HG03354 (cell line): ENCODE measurements around the gene SF3A2.
A peak's percentile ranks its signal among the peaks of the same experiment; 100 is the strongest.

ENCODE experiments used
- ATAC-seq: cut with Tn5 transposase; IDR thresholded peaks from one replicate; pipeline ENCODE4 v1.9.1; 2021; ENCODE audit warnings: mild to moderate bottlenecking; ENCODE audit not compliant: unreplicated experiment, poor library complexity, severe bottlenecking

SF3A2 gene

GRCh38 chr19:2250766-2251105 is 14.1 kb downstream of the SF3A2 start:
- ATAC-seq, result no peak

- ATAC-seq, result no peak
Observed at GRCh38 chr19:2251106-2252054, 14.8 kb downstream of the SF3A2 start.

- no peak for ATAC-seq
Observed at GRCh38 chr19:2252055-2252796, 15.6 kb downstream of the SF3A2 start.

- no peak for ATAC-seq
Observed at GRCh38 chr19:2252797-2253105, 16.1 kb downstream of the SF3A2 start.

GRCh38 chr19:2253106-2254063 is 16.8 kb downstream of the SF3A2 start:
- no peak for ATAC-seq

- ATAC-seq, result no peak
Observed at GRCh38 chr19:2254064-2254872, 17.6 kb downstream of the SF3A2 start.

GRCh38 chr19:2255112-2255845 is 18.7 kb downstream of the SF3A2 start:
- no peak for ATAC-seq

- no peak for ATAC-seq
Observed at GRCh38 chr19:2255982-2256685, 19.5 kb downstream of the SF3A2 start, which contains the start of gene JSRP1. JSRP1 (minus strand) TSS chr19:2256417; CDS start chr19:2255314, 1,103 bp downstream.

- ATAC-seq, result no peak
Observed at GRCh38 chr19:2259336-2259735, 22.7 kb downstream of the SF3A2 start.

- ATAC-seq, result no peak
Observed at GRCh38 chr19:2260341-2260805, 23.7 kb downstream of the SF3A2 start.

- ATAC-seq, result no peak
Observed at GRCh38 chr19:2261438-2262172, 25.0 kb downstream of the SF3A2 start.

GRCh38 chr19:2266183-2266993 is 29.8 kb downstream of the SF3A2 start:
- no peak for ATAC-seq

- ATAC-seq, result no peak
Observed at GRCh38 chr19:2268480-2268830, 31.8 kb downstream of the SF3A2 start.

- no peak for ATAC-seq
Observed at GRCh38 chr19:2268861-2269243, 32.2 kb downstream of the SF3A2 start.

- ATAC-seq, result peak; percentile 57
Observed at GRCh38 chr19:2269244-2270156, 32.9 kb downstream of the SF3A2 start.

GRCh38 chr19:2270157-2270422 is 33.5 kb downstream of the SF3A2 start:
- ATAC-seq, result no peak
